Embryonic facial prominence (tissue), 1 donor: ENCODE results near the gene NTHL1.
"Not testable (repeated sequence)": the region's sequence is repeated elsewhere in the genome, so short reads cannot be mapped to it uniquely, and the experiment has no call there.

Experiments
- DNase-seq: peaks from one replicate; pipeline ENCODE4 v3.0.0-alpha.2; 2016; ENCODE audit errors: extremely low spot score

The NTHL1 gene

DNA sequence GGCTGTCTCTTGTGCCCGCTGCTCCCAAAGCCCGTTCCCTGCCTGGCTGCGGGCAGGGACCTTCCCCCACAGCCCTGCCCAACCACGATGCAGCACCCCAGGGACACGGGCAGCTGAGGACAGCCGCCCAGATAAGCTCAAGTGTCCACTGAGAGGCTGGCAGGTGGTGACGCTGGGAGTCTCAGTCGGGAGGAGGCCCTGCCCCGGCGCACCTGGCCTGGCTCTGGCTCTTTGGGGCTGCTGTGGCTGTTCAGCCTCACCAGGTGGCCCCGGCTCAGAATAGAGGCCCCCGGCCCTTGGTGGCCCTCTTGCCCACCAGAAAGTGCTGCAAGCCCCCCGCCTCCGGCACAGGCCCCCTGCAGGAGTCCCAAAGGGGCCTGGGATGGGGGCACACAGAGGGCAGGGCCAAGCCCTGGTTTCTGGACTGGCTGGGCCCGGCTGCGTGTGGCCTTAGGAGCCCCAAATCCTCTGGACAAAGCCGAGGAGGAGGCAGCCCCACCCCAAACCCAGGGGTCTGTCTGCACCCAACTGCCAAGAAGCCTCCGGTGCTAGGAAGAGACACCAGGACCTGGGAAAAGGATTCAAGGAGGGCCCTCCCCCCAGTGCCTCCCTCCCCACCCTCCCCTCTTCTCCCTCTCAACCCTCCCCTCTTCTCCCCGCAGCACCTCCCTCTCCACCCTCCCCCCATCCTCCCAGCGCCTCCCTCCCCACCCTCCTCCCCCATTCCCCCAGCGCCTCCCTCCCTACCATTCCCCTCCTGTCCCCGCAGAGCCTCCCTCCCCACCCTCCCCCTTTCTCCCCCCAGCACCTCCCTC lies 5.3 kb downstream of the NTHL1 start:
- no peak for DNase-seq

DNA sequence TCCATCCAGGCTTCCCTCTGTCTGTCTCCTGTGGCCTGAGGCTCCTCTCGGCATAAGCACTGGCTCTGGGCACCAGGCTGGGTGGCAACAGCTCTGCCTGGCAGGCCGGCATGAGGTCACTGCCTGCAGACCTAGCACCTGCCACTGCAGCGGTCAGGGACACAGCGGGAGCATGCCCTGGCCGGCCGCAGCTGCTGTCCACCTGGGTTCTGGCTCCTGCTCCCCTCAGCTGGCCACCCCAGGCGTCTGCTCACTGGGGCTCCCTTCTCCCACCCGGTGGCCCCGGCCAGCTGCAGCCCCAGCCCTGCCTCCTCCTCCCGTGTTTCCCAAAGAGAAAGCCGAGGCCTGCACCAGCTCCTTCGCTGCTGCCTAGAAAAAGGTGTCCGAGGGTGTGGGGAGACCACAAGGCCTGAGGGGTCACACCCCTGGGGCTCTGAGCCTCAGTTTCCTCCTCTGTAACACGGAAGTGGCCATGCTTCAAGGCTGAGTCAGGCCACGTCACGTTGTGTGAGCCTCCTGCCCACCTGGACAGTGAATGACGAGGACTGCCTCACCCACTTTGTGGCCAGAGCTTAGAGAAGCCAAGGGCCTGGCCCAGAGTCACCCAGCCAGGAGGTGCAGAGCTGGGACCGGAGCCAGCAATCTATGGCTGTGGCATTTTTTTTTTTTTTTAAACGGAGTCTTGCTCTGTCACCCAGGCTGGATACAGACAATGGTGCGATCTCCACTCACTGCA lies 6.7 kb downstream of the NTHL1 start:
- no peak for DNase-seq

DNA sequence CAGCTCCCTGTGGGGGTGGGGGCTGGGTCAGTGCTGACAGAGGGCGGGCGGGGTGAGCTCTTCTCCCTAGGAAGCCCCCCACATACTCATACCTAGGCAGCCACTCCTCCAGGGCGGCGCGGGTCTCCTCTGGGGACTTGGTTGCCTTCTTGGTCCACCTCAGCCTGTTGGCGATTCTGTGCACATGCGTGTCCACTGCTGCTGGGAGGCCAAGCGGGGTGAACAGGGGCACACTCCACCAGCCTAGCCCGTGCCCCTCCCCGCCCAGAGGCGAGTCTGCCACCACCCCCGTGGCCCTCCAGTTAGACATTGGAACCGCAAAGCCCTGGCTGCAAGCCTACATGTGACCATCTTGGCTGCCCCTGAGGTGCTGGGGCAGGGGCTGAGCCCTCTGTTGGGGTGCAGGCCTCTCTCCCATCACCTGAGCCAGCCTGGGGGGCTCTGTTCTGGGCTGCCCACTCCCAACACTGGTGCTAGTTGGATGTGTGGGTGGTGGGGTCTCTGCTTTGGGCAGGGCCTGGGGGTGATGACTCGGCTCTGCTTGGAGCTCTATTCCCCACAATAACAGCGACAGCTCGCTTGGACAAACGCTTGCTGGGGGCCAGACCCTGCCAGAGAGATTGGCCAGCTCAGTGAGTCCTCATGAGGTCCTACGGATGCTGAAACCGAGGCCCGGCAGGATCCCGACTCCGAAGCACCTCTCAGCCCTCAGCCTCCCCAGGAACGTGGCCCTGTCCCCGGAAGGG lies 7.4 kb downstream of the NTHL1 start:
- no peak for DNase-seq

DNA sequence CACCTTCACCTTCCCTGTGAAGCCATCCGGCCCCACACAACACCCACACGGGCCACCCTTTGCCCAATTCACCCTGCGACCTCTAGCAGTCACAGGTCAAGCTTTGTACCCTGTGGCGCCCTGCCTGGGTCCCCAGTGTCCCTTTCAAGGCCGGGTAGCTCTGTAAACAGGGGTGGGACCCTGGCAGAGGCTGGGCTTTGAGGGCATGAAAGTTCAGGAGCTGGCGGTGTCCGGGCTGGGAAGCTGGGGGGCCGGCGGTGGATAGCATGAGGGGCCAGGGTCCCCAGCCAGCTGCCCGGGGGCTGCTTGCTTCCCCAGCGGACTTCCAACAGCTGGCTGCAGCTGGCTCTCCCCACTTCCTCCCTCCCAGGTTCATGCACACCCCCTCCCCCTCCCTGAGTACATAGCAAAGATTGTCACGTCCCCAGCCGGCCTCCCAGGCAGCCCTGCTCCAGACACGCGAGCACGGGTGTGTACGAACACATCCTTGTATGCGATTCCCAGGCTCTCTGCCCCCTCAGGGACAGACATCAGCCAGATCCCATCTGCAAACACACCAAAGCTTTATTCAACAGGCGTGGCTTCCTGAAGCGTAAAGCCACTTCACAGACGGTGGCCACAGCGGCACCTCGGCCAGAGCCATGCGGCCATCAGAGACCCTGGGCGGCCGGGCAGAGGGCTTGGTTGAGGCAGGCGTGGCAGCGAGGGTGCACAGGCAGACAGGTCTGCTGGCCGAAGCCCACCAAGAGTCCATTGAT lies 8.2 kb downstream of the NTHL1 start:
- peak; percentile 60 for DNase-seq

GRCh38 chr16:2038382-2039231 lies 9.0 kb downstream of the NTHL1 start:
- DNase-seq: no peak

- DNase-seq: peak; percentile 79
Observed at GRCh38 chr16:2037647-2038381, 9.8 kb downstream of the NTHL1 start.

DNA sequence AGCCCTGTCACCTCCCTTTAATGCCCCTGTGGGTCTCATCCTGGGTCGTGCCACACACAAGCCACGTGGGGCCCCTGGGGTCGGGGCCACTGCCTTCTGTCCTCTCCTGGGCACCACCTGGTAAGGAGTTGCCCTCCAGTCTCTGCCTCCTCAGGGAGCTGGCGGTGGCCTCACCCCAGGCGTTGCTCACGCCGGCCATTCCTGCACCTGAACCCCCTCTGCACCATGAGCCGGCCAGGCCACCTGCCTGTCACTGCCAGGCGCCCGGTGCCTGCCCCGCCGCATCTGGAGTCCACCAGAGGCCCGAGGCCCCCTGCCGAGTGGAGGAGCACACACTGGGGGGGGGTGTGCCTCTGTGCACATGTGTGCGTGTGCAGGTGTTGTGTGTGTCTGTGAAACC lies 10.5 kb downstream of the NTHL1 start:
- no peak for DNase-seq

DNA sequence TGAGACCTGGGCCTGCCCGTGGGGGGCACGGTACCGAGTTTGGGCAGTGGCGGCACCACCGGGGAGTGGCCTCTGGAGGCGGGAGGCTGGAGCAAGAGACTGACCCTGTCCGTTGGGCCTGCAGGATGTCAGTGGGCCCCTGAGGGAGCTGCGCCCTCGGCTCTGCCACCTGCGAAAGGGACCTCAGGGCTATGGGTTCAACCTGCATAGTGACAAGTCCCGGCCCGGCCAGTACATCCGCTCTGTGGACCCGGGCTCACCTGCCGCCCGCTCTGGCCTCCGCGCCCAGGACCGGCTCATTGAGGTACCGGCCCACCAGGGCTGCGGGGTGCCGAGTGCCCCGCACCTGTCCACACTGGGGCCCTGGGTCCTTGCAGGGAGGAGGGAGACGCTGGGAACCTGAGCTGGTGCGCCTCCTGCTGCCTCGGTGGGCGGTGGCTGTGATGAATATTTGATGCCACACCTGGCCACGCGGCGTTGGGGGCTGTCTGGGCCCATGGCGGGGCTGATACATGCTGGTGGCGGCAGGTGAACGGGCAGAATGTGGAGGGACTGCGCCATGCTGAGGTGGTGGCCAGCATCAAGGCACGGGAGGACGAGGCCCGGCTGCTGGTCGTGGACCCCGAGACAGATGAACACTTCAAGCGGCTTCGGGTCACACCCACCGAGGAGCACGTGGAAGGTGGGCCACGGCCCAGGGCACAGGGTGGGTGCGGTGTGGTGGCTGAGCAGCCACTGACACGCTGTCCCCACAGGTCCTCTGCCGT lies 11.3 kb downstream of the NTHL1 start:
- DNase-seq: no peak

DNA sequence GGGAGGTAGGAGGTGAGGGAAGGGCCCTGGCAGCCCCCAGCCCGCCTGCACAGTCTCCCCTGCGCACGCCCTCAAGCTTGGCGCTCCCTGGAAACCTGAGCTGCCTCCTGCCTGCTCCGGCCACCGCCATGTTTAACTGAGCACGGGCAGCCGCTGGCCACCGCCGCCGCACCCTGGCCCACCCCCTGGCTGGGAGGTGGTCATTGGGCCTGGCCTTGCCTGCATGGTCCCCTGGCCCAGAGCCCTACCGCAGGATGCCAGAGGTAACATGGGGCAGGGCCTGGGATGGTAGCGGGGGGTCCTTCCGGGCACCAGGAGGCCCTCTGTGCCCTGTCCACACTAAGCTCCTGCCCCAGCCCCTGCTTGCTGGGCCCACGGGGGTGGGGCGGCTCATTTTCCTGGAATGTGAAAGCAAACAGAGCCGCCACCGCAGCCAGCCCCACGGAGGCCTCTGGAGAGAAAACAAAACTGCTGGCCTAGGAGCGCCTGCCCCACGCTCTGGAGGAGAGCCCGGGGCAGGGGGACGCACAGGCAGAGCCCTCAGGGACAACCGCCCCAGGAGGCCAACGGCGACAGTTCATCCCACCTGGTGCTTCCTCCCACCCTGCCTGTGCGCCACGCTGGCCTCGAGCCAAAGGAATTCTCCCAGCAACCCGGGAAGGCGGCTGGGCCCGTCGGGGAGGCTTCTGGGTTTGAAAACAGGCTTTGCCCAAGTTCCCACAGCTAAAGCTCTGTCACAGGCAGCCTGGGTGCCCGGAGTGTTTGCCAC lies 12.0 kb downstream of the NTHL1 start:
- DNase-seq: no peak

GRCh38 chr16:2034696-2035430 lies 12.8 kb downstream of the NTHL1 start:
- no peak for DNase-seq

- not testable (repeated sequence) for DNase-seq
Observed at GRCh38 chr16:2033909-2034695, 13.5 kb downstream of the NTHL1 start.

GRCh38 chr16:2033057-2033908 lies 14.4 kb downstream of the NTHL1 start:
- DNase-seq: no peak

DNA sequence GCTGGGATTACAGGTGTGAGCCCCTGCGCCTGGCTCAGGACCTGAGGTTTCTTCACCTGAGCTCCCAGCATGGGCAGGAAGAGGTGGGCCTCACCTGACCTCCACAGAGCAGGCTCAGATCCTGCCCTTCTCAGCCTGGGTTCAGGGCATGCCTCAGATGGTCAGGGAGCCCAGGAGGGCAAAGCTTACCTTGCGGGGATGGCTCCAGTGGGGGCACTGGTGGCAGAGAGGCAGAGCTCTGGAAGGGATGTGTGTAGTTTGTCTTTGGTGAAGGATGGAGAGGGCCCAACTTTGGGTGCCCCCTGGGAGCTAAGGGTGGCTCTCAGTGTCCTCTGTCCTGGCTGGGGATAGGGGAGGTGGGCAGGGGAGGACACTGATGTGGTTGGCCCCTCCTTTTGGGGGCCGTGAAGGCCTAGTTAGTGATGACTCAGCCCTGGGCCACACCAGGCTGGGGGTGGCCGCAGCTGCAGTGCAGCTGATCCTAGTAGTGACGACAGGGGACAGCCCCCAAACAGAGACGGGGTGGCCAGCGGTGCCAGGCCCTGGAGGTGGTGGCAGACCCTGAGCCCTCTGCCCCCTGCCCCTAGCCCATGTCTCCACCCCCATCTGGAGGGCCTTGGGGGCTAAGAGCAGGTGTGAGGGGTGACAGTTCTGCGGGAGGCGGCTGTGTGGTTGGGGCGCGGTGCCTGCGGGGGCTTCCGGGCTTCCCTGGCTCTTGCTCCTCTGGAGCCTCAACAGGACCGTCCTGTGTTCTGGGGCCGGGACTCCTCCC lies 15.2 kb downstream of the NTHL1 start:
- no peak for DNase-seq

- DNase-seq: no peak
Observed at GRCh38 chr16:2031081-2031577, 16.5 kb downstream of the NTHL1 start.

DNA sequence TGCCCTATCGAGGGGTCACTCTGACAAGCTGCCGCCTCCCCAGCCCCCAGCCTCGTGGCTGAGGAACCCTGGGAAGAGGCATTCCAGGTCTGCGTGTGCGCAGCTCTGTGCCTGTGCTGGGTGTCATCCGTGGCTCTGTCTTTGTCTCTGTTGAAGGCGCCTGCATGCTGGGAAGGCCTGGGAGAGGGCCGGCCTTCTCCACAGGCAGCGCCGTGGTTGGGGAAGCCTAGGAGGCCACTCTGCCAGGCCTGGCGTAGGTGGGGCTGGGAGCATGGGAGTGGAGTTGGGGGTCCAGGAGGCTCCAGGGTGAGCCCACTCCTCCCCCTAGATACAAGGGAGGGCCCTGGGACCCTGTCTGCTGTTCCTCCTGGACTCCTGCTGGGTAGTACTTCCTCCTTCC lies 17.6 kb downstream of the NTHL1 start:
- DNase-seq: no peak
